Measurements from ENCODE around the gene RAB11FIP3.
A peak's percentile ranks its signal among the peaks of the same experiment; 100 is the strongest.

Gene RAB11FIP3

DNA sequence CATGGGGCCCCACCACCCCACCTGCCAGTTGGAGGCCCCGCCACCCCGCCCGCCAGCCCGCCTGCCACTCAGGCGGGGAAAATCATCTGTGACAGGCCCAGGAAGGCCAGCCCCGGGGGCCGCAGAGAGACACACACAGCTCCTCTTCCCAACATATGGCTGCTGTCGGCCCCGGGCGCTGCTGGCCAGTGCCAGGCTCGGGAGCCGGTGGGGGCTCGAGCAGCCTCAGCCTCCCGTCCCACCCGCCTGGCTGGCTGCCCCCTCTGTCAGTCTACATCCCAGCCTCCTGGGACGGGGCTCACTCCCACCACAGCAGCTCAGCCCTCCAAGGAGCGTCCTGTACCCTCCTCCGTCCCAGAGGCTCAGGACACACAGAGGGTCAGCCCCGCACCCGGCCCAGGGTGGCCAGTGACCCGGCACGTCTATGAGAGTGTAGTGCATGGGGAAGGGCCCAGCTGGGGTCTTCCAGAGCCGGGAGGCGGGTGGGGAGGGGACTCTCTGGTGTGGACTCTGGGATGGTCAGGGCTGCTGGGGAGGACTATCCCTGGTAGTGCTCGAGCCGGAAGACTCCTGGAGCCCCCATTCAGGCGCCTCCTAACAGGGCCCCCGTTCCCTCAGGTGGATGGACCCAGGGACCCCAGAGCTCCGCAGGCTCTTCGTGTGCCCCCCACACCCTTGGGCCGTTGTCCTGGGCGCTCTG lies 131.2 kb downstream of the RAB11FIP3 start:
- no peak for DNase-seq

DNA sequence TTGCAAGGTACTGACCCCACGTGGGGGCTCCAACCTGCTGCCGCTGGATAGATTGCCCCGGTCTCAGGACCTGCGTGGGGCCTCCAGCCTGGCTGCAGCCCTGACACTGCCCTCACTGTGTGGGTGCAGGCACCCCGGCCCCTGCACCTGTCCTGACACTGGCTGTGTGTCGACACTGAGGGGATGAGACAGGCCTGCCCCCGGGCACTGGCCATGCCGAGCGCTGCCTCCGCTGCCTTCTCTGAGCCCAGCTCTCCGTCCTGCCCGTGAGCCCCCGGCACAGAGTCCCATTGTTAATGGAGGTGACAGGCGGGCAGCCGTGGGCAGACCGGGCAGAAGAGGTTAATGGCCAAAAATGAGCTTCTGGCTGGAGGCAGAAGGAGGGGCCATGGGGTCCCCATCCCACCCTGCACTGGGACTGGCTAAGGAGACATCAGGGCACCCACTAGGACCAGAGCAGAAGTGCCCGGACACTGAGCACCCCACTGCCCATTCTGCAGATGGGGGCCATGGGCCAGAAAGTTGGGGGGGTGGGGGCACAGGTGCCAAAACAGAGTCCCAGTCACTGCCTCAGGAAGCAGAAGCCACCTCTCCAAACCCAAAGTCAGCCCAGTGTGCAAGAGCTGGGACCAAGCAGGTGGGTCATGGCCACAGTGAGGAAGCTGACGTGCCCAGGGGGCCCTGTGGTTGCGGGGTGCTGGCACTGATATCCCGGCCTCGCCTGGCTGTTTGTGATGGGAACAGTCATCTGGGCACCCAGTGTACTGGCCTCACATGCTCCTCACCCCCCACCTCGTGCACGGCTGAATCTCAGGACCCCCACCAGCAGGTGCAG lies 132.2 kb downstream of the RAB11FIP3 start:
- no peak for DNase-seq

DNA sequence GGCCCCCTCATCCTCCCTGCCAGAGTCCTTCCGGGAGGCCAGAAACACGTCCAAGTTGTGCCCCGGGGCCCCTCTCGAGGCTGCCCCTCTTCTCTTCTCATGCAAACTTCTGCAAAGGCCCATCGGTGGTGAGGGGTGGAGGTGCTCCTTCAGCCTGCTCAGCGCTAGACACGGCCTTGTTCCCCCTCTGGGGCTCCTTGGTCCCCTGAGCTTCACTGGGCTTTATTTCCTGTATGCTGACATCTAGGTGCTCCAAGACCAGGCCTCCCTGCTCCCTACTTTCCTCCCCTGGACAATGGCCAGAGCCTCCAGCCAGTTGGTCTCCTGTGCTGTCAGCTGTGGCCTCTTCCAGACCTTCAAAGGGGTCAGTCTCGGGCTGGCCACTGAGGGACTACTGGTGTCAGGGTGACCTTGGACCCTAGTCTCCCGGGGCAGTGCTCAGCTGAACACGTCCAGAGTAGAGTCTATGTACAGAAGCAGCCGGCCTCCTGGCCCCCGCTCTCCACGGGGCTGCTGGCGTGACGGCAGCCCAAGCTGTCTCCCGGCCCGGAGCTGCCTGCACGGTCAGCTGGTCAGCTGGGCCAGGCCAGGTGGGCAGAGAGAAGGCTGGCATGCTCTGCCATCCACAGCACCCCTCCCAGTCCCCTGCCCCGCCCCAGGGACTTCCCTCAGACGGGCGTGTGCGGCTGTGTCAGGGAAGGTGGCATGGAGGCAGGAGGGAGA lies 133.0 kb downstream of the RAB11FIP3 start:
- DNase-seq, result no peak

DNA sequence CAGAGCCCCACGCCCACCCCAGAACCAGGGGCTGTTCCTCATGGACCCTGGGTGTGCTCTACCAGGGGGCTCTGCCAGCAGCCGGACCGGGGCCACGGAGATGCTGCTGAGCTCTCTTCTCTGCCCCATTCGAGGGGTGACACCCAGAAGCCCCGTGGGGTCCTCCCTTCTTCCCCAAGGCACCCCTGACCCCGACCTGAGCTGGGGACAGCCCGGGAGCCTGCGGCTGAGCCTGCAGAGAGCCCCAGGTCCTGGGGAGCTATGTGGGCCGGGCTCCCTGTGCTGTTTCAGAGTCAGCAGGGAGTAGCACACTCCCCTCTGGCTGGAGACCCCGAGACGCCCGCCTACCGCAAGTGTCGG lies 133.6 kb downstream of the RAB11FIP3 start:
- DNase-seq, result no peak

DNA sequence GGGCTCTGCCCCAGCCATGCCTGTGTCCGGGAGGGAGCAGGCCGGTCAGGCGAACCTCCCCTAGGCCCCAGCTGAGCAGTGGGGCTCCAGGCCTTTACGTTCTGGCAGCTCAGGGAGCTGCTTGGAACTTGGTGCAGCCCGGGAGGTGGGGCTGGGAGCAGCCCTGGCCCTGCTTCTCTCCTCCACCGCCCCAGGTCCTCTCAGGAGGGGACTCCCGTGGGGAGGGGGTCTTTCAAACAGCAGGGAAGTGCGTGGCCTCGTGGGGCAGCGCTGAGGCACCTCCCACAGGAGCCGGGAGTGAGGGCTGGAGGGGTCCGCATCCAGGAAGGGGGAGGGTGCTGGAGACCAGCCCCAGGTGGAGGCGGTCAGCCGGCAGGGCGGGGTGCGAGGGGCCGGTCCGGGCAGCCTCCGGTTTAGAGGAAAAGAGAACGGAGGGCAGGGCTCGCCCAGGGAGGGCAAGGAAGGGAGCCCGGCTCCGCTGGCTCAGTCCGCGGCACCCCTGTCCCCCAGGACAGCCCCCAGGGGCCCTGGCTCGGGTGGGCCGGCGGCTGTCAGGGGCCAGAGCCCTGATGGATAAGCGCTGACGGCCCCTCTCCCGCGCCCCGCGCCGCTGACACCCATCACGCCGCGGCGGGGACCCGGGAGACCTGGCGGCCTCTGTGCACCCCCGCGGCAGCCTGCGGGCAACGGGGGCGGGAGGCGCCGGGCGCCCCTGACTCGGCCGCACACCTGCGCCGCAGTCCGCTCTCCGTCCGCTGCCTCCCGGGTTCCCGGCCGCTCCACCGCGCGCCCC lies 134.2 kb downstream of the RAB11FIP3 start:
- DNase-seq, result no peak

DNA sequence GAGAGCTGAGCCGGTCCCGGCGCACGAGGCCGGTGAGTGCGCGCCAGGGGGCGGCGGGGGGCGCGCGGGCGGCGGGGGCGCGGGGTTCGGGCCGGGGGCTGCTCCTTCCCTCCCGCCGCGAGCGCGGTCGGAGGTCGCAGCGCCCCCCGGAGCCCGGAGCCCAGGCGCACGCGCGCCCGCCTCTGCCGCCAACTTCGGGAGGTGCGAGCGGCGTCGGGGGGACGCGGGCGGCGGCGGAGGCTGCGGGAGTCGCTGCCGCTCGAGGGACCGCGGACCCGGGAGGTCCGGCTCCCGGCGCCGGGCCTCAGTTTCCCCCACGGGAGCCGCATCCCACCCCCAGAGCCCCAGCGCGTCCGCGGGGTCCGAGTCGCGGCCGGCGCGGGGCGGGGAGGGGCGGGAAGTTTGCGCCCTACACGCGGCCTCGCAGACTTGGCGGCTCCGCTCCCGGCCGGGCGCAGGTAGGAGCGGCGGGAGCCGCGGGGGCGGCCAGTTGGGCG lies 134.8 kb downstream of the RAB11FIP3 start, which contains the start of gene PRR35:
TSS of gene PRR35 (plus strand) at position 191 of the 497 bp plus-strand sequence. CDS start 2,901 bp downstream, outside the sequence.
- no peak for DNase-seq

DNA sequence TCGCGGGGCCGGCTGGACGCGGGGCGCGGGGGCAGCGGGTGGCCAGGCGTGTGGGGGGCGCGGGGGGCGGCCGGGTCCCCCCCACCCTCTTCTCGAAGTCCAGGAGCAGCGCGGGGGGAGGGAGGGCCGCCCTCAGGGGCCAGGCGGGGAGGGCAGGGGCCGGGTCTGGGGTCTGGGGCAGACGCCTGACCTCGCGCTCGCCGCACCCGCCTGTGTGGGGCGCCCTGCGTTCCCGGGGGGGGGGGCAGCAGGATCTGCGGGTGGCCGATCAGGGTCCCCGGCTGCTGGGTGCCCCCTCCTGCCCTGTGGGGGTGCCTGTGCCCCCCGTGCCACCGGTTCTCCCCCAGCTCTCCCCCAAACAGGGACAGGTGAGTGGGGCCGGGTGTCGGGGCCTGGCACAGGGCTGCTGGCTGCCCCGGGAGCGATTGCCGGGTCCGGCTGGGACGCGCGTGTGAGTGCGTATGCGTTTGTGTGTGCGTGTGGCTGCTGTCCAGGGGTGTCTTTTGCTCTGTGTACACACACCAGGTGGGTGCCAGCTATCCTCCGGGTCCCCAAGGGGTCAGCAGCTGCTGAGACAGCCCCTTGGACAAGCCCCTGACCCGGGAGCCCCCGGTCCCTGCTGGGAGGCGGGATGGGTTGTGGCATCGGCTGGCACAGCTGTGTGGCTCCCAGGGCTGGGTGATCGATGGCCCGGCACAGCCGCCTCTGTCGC lies 135.4 kb downstream of the RAB11FIP3 start:
- DNase-seq, result no peak

DNA sequence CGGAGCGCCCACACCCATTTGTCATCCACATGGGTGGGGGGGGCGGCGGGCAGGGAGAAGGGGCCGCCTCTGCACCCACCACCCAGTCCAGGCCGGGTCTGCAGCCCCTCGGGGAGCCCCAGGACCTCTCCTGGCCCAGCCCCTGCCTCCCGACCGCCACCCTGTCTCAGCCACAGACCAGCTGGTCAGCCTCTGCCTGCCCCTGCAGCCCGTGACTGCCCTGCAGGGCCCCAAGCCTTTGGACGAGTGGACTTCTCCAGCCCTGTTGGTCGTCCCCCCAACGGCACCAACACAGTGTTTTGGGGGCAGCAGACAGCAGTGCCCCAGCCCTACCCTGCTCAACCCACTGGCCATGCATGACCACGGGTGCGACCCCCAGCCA lies 136.0 kb downstream of the RAB11FIP3 start:
- DNase-seq, result no peak

DNA sequence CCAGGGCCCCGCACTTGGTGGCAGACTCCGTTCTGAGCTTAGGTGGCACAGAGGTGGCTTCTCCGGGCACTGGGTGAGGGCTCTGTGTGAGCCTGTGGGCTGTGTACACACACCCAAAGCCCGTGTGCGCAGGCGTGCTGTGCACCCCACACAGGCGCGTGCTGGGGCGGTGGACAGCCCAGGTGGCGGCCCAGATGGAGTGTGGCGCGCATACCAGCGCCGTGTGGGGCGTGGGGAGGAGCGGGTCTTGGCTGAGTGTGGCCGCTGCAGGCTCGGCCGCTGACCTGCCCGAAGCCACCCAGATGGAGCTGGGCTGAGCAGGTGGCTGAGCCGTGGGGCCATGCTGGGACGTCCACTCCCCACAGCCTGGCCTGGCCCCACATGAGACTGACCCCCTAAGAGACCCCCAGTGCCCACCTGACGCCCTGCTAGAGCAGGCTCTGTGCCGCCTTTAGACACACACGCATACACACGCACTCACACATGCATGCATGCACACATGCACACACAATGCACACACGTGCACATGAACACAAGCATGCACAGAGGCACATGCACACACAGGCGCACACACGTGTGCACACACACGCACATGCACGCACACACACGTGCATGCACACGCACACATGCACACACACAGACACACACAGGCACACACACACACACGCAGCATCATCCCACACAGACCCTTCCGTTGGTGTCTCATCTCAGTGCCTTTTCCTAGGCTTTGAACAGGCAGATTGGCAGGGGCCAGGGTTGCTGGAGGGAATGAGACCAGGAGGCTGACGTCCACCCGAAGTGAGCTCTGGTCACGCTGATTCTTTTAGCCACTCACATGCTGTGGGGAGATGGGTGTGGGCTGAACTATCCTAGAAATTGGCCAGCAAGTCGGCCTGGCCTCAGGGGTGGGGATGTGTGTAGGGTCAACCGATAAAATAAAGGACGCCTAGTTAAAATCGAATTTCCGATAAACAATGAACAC lies 136.8 kb downstream of the RAB11FIP3 start:
- no peak for DNase-seq

DNA sequence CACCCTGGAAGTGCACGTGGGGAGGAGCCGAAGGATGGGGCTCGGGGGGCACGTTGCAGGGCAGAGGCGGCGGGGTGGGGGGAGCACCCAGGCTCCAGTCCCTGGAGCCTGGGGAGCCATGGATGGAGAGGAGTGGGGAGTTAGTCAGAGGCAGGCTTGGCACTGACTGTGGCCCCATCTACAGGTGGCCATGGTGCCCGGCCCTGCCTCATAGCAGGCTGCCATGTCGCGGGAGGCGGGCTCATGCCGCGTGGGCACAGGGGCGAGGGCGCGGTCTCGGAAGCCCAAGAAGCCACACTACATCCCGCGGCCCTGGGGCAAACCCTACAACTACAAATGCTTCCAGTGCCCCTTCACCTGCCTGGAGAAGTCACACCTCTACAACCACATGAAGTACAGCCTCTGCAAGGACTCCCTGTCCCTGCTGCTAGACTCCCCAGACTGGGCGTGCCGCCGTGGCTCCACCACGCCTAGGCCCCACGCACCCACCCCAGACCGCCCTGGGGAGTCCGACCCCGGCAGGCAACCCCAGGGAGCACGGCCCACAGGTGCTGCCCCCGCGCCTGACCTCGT lies 137.7 kb downstream of the RAB11FIP3 start:
- DNase-seq, result no peak

DNA sequence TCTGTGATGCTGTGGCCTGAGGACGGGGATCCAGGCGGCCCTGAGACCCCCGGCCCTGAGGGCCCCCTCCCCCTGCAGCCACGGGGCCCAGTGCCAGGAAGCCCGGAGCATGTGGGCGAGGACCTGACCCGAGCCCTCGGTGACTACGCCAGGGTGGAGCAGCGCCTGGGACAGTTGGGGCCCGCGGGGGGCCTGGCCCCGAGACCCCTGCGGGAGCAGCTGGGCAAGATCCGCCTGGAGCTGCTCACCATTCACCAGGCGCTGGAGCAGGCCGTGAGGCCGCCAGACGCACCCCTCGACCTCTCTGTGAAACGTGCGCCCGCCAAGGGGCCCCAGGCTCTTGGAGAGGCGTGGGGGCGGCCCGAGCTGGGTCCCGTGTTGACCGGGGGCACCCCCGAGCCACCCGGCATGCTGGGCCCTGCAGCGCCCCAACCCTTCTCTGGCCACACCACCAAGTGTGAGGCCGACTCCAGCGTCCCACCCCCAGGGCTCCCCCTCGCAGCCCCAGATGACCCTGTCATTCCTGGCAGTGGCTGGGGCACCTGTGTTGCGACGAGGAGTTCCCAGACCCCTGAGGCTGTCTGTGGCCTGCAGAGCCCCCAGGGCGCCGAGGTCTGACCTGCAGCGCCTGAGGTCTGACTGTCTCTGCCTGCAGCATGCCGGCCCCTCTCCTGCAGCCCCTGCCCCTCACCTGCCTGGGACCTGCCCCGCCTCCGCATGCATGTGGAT lies 139.4 kb downstream of the RAB11FIP3 start:
- DNase-seq, result no peak

DNA sequence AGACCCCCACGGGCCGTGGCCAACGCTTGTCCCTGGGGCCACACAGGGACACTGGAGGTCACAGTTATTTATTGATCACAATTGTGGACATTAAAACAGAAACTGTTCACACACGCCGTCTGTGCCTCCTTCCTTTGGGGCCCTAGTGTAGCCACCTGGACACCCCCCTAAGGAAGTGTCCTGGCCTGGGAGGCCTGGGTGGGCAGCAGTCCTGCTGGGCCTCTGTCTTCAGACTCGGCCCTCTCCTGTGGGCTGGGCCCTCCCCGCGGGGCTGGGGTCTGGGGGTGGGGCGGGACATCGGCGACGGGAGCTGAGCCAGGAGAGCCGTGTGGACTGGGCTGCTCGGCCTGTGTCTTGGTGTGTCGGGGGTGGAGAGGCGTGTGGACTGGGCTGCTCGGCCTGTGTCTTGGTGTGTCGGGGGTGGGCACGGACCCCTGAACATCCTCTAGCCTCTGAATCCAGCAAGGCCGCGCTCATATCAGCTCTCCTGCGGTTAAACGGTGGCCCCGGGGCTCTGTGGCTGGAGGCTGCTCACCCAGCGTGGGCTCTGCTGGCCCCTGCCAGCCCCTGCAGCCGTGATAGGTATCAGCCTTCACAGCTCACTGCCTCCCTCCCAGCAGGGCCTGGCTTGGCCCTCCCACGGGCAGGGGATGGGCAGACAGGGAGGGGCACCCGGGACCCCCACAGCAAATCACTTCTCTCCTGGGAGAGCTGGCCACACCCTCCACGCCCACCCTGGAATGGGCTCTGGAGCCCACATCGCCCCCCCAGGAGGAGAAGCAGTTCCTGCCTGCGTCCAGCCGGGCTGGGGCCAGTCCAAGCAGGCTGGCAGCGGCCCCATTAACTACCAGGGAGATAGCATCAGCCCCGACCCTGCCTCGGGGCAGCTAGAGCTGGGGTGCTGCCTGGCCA lies 140.2 kb downstream of the RAB11FIP3 start:
- DNase-seq, result no peak

DNA sequence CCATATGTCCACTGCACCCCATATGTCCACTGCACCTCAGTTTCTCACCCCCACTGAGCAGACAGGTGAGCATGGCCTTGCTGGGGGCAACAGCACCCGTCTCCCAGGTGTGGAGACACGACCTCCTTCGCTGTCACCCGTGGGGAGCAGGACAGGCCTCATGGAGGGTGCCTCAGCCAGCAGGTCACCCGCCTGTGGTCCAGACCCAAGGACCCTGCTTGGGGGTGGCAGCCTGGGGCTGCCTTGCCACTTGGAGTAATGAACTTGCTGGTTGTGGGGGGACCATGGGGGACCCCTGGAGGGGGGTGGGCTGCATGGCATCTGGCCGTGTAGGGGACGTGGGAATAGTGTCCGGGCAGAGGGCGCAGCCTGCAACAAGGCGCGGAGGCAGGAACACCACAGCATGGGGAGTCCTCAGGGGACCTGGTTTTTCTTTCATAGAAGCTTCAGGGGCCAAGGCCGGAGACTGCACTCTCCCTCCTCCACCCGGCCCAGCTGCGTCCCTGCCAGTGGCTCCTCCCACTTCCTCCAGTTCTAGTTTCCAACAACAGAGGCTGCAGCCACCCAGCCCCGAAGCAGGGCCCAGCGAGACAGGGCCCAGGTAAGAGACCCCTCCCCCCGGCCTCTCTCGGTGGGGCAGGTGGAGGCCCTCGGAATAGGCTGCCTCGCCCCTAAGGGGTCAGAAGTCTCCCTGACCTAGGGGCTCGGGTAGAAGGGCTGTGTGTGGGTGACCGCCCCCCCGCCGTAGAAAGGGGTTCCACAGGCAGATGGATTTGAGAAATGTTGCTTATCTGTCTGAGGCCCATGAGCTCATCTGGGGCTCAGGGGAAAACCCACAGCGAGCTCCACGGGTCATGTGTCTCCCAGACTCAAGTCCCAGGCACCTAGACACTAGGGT lies 141.3 kb downstream of the RAB11FIP3 start, which contains the start of gene NHLRC4:
TSS of gene NHLRC4 (plus strand) at position 531 of the 898 bp plus-strand sequence. CDS start 1,043 bp downstream, outside the sequence.
- peak; percentile 40 for DNase-seq

DNA sequence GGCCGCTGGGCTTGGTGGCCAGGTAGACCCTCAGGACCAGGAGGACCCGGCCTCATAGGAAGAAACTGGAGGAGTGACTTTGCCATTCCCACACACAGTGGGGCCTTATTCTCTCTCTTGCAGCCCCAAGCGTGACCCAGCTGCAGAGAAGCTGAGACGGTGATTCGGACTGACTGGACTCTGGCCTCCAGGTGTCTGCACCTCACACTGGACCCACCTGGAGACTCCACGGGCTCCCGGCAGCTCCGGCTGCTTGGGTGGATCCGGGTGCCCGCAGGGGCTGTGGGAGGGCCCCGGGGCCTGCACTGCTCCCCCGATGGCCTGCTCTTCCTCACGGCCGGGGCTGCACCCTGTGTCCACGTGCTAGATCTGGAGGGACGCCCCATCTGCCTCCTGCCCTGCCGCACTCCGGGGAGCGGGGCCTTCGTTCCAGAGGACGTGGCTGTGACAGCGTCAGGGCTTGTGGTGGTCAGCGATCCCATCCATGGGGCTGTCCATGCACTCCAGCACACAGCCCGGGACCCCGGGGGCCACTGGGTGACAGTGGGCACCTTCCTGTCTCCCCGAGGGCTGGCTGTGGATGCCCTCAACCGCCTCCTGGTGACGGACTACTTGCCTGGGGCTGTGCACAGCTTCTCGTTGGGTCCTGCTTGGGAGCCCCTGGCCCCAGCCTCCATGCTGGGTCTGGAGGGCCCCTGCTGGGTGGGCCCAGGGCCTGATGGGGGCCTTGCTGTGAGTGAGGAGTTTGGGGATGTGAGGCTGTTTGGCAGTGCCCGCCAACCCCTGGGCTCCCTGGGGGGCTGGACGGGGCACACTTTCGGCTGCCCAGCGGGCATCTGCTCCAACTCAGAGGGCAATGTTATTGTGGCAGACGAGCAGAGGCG lies 142.2 kb downstream of the RAB11FIP3 start:
- no peak for DNase-seq

DNA sequence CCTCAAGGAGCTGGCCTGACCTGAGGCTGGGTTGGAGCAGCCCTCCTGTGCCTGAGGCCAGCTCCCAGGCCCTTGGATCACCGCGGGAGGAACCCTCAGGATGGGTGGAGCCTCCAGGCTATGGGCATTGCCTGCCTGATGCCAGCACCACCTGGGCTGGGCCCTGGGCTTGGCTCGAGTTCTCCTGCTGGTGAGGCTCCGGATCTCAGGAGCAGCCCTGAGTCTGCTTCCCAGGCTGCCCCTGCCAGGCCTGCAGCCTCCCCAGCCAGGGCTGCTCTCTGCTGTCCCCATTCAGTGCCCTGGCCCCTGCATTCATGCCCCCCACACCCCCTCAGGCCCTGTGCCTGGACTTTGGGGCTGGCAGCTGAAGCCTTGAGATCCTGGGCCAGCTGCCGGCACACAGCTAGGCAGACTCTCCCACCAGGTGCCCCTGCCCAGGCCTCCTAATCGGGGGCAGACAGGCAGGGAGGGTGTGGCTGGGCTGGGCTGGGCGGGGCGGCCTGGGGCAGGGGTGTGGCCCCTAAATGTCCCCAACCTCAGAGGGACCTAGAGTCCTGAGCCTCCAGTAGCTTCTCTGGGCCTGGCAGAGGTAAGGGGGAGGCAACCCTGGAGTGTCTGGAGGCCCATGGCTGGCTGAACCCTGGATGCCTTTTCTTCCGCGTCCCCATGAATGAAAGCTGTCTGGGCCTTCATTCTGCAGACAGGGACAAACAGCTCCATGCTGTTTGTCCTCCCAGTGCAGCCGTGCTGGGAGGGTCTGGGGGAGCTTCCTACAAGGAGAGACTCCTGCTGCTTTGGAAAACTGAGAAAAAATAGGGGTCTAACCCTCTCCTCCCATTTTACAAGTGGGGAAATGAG lies 143.2 kb downstream of the RAB11FIP3 start:
- no peak for DNase-seq

Measured in fibroblast of upper back skin (primary cell).